Neuron (in vitro differentiated cells): ENCODE measurements around the gene SEC24A.
"Not testable (repeated sequence)": the region's sequence is repeated elsewhere in the genome, so short reads cannot be mapped to it uniquely, and the experiment has no call there.

Experiments
- H2AFZ ChIP-seq: one replicate; pipeline ENCODE4 v1.6.1; 2013; ENCODE audit warnings: low read depth, mild to moderate bottlenecking, inconsistent platforms, low read length, moderate library complexity
- H3K27me3 ChIP-seq: one replicate; pipeline ENCODE4 v1.6.1; 2013; ENCODE audit warnings: low read length; ENCODE audit not compliant: insufficient read depth
- H3K36me3 ChIP-seq: one replicate; pipeline ENCODE4 v1.6.1; 2013; ENCODE audit warnings: low read length; ENCODE audit not compliant: insufficient read depth
- H3K4me1 ChIP-seq: one replicate; pipeline ENCODE4 v1.6.1; 2013; ENCODE audit warnings: low read length; ENCODE audit not compliant: insufficient read depth
- H3K4me3 ChIP-seq: 2 replicates; pipeline ENCODE4 v1.5.1; 2013; ENCODE audit warnings: mild to moderate bottlenecking, low read length, moderate library complexity
- H3K9me3 ChIP-seq: one replicate; pipeline ENCODE4 v1.6.1; 2013; ENCODE audit warnings: low read length

Gene SEC24A

DNA sequence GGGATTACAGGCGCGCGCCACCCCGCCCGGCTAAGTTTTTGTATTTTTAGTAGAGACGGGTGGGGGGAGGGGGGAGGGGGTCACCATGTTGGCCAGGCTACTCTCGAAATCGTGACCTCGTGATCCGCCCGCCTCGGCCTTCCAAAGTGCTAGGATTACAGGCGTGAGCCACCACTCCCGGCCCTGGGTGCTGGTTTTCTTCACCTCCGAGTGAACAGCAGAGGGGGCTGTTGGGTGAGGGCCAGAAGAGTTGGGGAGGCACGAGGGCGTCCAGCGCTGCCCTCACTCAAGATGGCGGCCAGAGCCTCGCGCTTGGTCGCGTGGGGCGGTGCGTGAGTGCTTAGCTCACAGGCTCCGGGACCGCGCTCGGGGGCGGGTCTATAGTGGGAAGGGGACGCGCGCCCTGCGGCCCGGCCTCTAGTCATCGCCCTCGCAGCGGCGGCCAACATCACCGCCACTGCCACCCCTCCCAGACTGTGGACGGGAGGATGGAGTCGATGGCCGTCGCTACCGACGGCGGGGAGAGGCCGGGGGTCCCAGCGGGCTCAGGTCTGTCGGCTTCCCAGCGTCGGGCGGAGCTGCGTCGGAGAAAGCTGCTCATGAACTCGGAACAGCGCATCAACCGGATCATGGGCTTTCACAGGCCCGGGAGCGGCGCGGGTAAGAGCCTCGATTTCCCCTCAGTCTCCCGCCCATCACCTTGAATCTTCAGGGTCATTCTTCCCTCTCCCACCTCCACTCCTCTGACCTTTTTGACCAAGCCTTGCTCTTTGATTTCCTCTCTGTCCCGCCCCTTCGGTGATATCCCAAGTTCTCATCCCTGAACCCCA is 89.8 kb downstream of the SEC24A start, which contains the start of gene CAMLG:
Gene CAMLG (plus strand): TSS at position 416 of the 830 bp plus-strand sequence. CDS start 73 bp downstream, at position 489.
- peaks cover 18% of the 10 kb centered on the region for H3K36me3 ChIP-seq
- no peaks in the 10 kb centered on the region for H3K27me3 ChIP-seq
- H2AFZ ChIP-seq: peak within 1 kb of the TSS; percentile 72
- peak within 1 kb of the TSS; percentile 77 for H3K4me3 ChIP-seq
- H3K9me3 ChIP-seq: no peaks in the 10 kb centered on the region
- peaks cover 12% of the 10 kb centered on the region for H3K4me1 ChIP-seq

GRCh38 chr5:134738963-134739661 is 90.5 kb downstream of the SEC24A start:
- Histone ChIP-seq H3K4me3 (peak overlapping the region; percentile 77), H3K27me3 (no peaks in the 10 kb centered on the region), H3K36me3 (peaks cover 20% of the 10 kb centered on the region), H2AFZ (peak overlapping the region; percentile 29), H3K9me3 (no peaks in the 10 kb centered on the region), H3K4me1 (peaks cover 12% of the 10 kb centered on the region)

GRCh38 chr5:134741052-134741451 is 92.5 kb downstream of the SEC24A start:
- peaks cover 12% of the 10 kb centered on the region for H3K4me1 ChIP-seq
- H3K36me3 ChIP-seq: peaks cover 25% of the 10 kb centered on the region
- no peaks in the 10 kb centered on the region for H3K27me3 ChIP-seq
- H3K4me3 ChIP-seq: no peak overlapping the region
- H3K9me3 ChIP-seq: no peaks in the 10 kb centered on the region
- H2AFZ ChIP-seq: no peak overlapping the region

DNA sequence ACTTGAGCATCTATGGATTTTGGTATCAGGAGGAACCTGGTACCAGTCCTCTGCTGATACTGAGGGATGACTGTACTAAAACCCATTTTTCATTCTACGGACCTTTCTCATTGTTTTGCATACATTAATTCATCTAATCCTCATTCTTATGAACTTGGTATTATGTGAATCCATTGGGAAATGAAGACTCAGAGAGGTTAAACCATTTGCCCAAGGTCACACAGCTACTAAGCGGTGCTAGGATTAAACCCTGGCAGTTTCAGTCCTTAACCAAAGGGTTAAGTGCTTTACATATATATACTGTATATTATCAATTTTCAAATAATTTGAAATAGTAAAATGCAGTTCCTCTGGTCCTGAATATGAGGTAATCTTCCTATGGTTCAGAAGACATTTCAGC is 93.5 kb downstream of the SEC24A start:
- H3K36me3 ChIP-seq: peaks cover 29% of the 10 kb centered on the region
- no peaks in the 10 kb centered on the region for H3K27me3 ChIP-seq
- no peaks in the 10 kb centered on the region for H3K9me3 ChIP-seq
- peaks cover 12% of the 10 kb centered on the region for H3K4me1 ChIP-seq
- no peak overlapping the region for H3K4me3 ChIP-seq
- no peak overlapping the region for H2AFZ ChIP-seq

DNA sequence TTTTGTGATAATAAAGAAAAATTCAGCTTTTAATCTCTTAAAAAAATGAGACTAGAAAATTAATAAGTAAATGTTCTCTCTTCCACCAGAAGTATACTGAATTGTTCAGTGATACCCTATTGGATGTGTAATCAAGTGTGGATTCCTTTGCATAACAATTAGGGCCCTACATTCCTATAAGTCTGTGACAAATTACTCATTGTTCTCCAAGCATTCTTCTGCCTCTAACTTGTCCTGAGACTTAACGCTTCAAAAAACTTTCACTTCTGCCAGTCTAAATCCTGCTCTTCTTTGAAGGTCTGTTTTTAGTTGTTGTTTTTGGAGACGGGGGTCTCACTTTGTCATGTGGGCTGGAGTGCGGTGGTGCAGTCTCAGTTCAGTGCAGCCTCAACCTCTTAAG is 100.8 kb downstream of the SEC24A start:
- no peak overlapping the region for H2AFZ ChIP-seq
- H3K27me3 ChIP-seq: no peaks in the 10 kb centered on the region
- peaks cover 14% of the 10 kb centered on the region for H3K36me3 ChIP-seq
- H3K9me3 ChIP-seq: no peaks in the 10 kb centered on the region
- H3K4me1 ChIP-seq: no peaks in the 10 kb centered on the region
- H3K4me3 ChIP-seq: no peak overlapping the region

GRCh38 chr5:134758176-134758503 is 109.6 kb downstream of the SEC24A start:
- H3K36me3 ChIP-seq: peaks cover under 1% of the 10 kb centered on the region
- H3K4me3 ChIP-seq: peak overlapping the region; percentile 83
- H3K27me3 ChIP-seq: no peaks in the 10 kb centered on the region
- H3K9me3 ChIP-seq: no peaks in the 10 kb centered on the region
- H3K4me1 ChIP-seq: peaks cover 12% of the 10 kb centered on the region
- peak overlapping the region; percentile 77 for H2AFZ ChIP-seq

DNA sequence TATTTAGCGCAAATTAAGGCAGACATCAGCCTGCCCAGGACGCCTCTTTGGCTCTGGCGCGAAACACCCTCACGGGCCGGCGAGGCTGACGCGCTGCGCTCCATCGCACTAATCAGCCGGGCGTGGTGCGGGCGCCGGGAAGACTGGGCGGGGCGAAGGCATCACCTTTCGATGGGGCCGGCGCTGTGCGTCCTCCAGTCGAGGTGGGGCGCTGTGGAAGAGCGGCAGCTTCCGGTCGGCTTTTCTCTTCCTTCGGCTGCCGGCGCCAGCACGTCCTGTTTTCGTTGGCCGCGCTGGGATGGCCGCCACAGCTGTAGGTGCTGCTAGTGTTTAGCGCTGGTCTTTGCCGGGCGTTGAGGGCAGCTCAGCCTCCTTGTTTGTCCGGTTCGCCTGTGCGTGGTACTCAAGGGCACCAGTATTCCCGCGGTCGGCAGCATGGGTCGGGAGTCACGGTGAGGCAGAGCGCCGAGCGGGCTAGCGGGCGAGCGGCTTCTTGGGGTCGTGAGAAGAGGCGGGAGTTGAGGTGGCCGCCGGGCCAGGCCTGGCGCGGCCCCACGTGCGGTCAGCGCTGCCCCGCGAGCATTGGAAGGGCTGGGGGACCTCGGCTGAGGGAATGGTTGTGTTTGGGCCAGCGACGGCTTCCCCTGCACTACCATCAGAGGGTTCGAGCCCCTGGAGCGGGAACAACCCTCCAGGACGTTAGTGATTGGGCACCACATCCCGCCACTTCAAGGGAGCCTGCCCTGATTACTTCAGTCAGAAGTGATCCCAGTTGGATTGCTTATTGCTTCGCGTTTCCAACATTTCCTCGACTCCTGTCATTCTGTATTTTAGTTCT is 110.1 kb downstream of the SEC24A start, which contains the start of gene DDX46:
Gene DDX46 (plus strand): TSS at position 276 of the 838 bp plus-strand sequence. CDS start 160 bp downstream, at position 436.
- peaks cover 6% of the 10 kb centered on the region for H3K36me3 ChIP-seq
- H3K4me1 ChIP-seq: peaks cover 12% of the 10 kb centered on the region
- H3K27me3 ChIP-seq: no peaks in the 10 kb centered on the region
- H3K4me3 ChIP-seq: peak within 1 kb of the TSS; percentile 83
- peak within 1 kb of the TSS; percentile 77 for H2AFZ ChIP-seq
- no peaks in the 10 kb centered on the region for H3K9me3 ChIP-seq

GRCh38 chr5:134767528-134768291 is 119.1 kb downstream of the SEC24A start:
- H3K27me3 ChIP-seq, H2AFZ ChIP-seq, H3K9me3 ChIP-seq, H3K4me1 ChIP-seq, H3K4me3 ChIP-seq: not testable (repeated sequence)
- H3K36me3 ChIP-seq: peaks cover 85% of the 10 kb centered on the region

DNA sequence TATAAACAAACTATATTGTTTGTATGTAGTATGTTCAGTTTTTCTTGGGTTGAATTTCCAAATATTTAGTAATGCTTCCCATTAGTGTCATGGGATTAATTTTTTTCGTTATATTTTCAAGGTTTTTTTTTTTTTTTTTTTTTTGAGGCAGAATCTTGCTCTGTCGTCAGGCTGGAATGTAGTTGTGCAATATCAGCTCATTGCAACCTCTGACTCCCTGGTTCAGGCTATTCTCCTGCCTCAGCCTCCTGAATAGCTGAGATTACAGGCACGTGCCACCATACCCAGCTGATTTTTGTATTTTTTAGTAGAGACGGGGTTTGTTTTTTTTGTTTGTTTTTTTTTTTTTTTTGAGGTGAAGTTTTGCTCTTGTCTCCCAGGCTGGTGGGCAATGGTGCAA is 120.6 kb downstream of the SEC24A start:
- Histone ChIP-seq H2AFZ (no peak overlapping the region), H3K27me3 (no peaks in the 10 kb centered on the region), H3K4me1 (no peaks in the 10 kb centered on the region), H3K4me3 (no peak overlapping the region), H3K9me3 (no peaks in the 10 kb centered on the region), H3K36me3 (peaks cover 87% of the 10 kb centered on the region)

- no peak overlapping the region for H2AFZ ChIP-seq
- H3K4me1 ChIP-seq: no peaks in the 10 kb centered on the region
- no peaks in the 10 kb centered on the region for H3K27me3 ChIP-seq
- H3K36me3 ChIP-seq: peaks cover 84% of the 10 kb centered on the region
- no peak overlapping the region for H3K4me3 ChIP-seq
- H3K9me3 ChIP-seq: no peaks in the 10 kb centered on the region
These were observed 124.0 kb downstream of the SEC24A start for GRCh38 chr5:134772461-134773125.

DNA sequence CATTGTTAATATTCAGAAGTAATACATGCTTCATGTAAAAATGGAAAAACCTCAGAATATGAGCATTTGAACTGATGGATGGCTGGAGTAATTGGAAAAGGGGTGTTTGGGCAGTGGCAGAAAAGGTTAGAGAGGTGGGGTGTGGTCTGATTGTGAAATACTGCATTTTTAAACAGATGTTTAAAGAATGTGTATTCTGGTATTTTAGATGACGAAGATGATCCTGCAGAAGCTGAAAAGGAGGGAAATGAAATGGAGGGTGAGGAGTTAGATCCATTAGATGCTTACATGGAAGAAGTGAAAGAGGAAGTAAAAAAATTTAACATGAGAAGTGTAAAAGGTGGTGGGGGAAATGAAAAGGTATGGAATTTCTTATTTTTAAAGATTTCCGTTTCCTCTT is 128.8 kb downstream of the SEC24A start:
- no peak overlapping the region for H3K4me3 ChIP-seq
- peaks cover 80% of the 10 kb centered on the region for H3K36me3 ChIP-seq
- H3K27me3 ChIP-seq: no peaks in the 10 kb centered on the region
- H3K4me1 ChIP-seq: no peaks in the 10 kb centered on the region
- H2AFZ ChIP-seq: no peak overlapping the region
- no peaks in the 10 kb centered on the region for H3K9me3 ChIP-seq
